Ascending aorta (tissue), 2 donors: Measurements from ENCODE around the gene MFSD8. TPM values are rescaled to one million over a fixed set of nuclear protein-coding genes. Genes with fewer than 3 reads are reported as not detected.
"Not testable (repeated sequence)": the region's sequence is repeated elsewhere in the genome, so short reads cannot be mapped to it uniquely, and the experiment has no call there.

ENCODE experiments used
- DNase-seq, 2 donors: peaks; one replicate each; pipeline ENCODE4 v3.0.0-alpha.2; 2019; ENCODE audit warnings: low spot score in 2 of 2
- H3K27ac ChIP-seq, 2 donors: fragments of 200-600 bp; sonication (generic); one replicate each; pipeline ENCODE4 v1.5.1; 2016 to 2017; ENCODE audit warnings: mild to moderate bottlenecking in 1 of 2
- H3K27me3 ChIP-seq: fragments of 200-600 bp; sonication (generic); one replicate; pipeline ENCODE4 v1.5.1; 2017
- H3K36me3 ChIP-seq, 2 donors: fragments of 200-600 bp; sonication (generic); one replicate each; pipeline ENCODE4 v1.5.1; 2016
- H3K4me1 ChIP-seq, 2 donors: fragments of 200-600 bp; sonication (generic); one replicate each; pipeline ENCODE4 v1.5.1; 2016 to 2017; ENCODE audit warnings: mild to moderate bottlenecking in 1 of 2
- H3K4me3 ChIP-seq, 2 donors: fragments of 200-600 bp; sonication (generic); one replicate each; pipeline ENCODE4 v1.5.1; 2016 to 2017; ENCODE audit warnings: mild to moderate bottlenecking in 1 of 2
- H3K9me3 ChIP-seq, 2 donors: fragments of 200-600 bp; sonication (generic); one replicate each; pipeline ENCODE4 v1.5.1; 2016
- CTCF ChIP-seq, 3 experiments: fragments of 200-600 bp in 2 of 3; fragments of 450-650 bp in 1 of 3; sonication (generic) in 2 of 3; IDR thresholded peaks; one replicate each; pipeline ENCODE4 v1.5.1; 2016 to 2019; ENCODE audit warnings: antibody characterized with exemption in 3 of 3, mild to moderate bottlenecking in 1 of 3, moderate library complexity in 1 of 3
- intact Hi-C: fragments of 100-400 bp; cut with DNase I; formaldehyde crosslinking; loops from one replicate; pipeline ENCODE4 v1.15.1; 2023
- total RNA-seq: library from RNA; depleted of rRNA; stranded (reverse); fragments of >200 nt; gene quantifications from one replicate; pipeline ENCODE4 v1.1.0, GENCODE V29; 2016

The MFSD8 gene
- total RNA-seq, 1 donor from 2014 or later, result 26.3 TPM

- no peak for TF ChIP-seq CTCF (IDR thresholded peaks at IDR 0.05)
- Histone ChIP-seq H3K27ac (no peak overlapping the region), H3K4me1 (no peaks in the 10 kb centered on the region), H3K27me3 (no peaks in the 10 kb centered on the region), H3K4me3 (no peak overlapping the region), H3K36me3 (peaks cover 21 to 44% of the 10 kb centered on the region in 2 donors), H3K9me3 (no peaks in the 10 kb centered on the region)
- intact Hi-C loops, result no loop called here
- no peak for DNase-seq
These were observed 44.5 kb downstream of the MFSD8 start for GRCh38 chr4:127920521-127920920.

GRCh38 chr4:127917151-127917550 lies 47.8 kb downstream of the MFSD8 start:
- Histone ChIP-seq H3K27ac (no peak overlapping the region), H3K4me3 (no peak overlapping the region), H3K27me3 (no peaks in the 10 kb centered on the region), H3K9me3 (no peaks in the 10 kb centered on the region), H3K4me1 (no peaks in the 10 kb centered on the region), H3K36me3 (peaks cover 21 to 33% of the 10 kb centered on the region in 2 donors)
- no peak for TF ChIP-seq CTCF (IDR thresholded peaks at IDR 0.05)
- intact Hi-C loops, result no loop called here
- no peak for DNase-seq

- H3K9me3 ChIP-seq, result no peaks in the 10 kb centered on the region
- H3K36me3 ChIP-seq, result peaks cover 18 to 30% of the 10 kb centered on the region in 2 donors
- H3K4me1 ChIP-seq, result no peaks in the 10 kb centered on the region
- no peak overlapping the region for H3K27ac ChIP-seq
- TF ChIP-seq CTCF (IDR thresholded peaks at IDR 0.05), result no peak
- intact Hi-C loops, result no loop called here
- no peak for DNase-seq
- no peak overlapping the region for H3K4me3 ChIP-seq
- no peaks in the 10 kb centered on the region for H3K27me3 ChIP-seq
These were observed 48.5 kb downstream of the MFSD8 start for GRCh38 chr4:127916512-127916911.

GRCh38 chr4:127905029-127905428 lies 59.9 kb downstream of the MFSD8 start:
- Histone ChIP-seq H3K4me3 (no peak overlapping the region), H3K27ac (no peak overlapping the region), H3K4me1 (no peaks in the 10 kb centered on the region), H3K36me3 (no peaks in the 10 kb centered on the region), H3K27me3 (no peaks in the 10 kb centered on the region), H3K9me3 (no peaks in the 10 kb centered on the region)
- intact Hi-C loops, result no loop called here
- DNase-seq, result no peak
- no peak for TF ChIP-seq CTCF (IDR thresholded peaks at IDR 0.05)

GRCh38 chr4:127899682-127900081 lies 65.3 kb downstream of the MFSD8 start:
- H3K36me3 ChIP-seq, H3K4me3 ChIP-seq, DNase-seq, H3K9me3 ChIP-seq, H3K4me1 ChIP-seq, H3K27me3 ChIP-seq, H3K27ac ChIP-seq, intact Hi-C loops: not testable (repeated sequence)

GRCh38 chr4:127896528-127896927 lies 68.4 kb downstream of the MFSD8 start:
- Histone ChIP-seq H3K4me3 (no peak overlapping the region), H3K27me3 (no peaks in the 10 kb centered on the region), H3K27ac (no peak overlapping the region), H3K36me3 (no peaks in the 10 kb centered on the region), H3K9me3 (no peaks in the 10 kb centered on the region), H3K4me1 (no peaks in the 10 kb centered on the region)
- no peak for TF ChIP-seq CTCF (IDR thresholded peaks at IDR 0.05)
- DNase-seq, result no peak
- intact Hi-C loops, result no loop called here
